HepG2 (cell line): ENCODE measurements around the gene ECT2. TPM values are rescaled to one million over a fixed set of nuclear protein-coding genes. Genes with fewer than 3 reads are reported as not detected.

Experiments used
- ATAC-seq: fragments of 200-7000 bp; cut with Tn5 transposase; 3 replicates; pipeline ENCODE4 v1.9.1; 2020; ENCODE audit warnings: mild to moderate bottlenecking, moderate library complexity
- BruUV-seq: library from RNA; stranded (reverse); fragments of 400-500 nt; replicated peaks from 2 replicates; lab custom pipeline; 2021; lab: Mats Ljungman, UMichigan
- CTCF ChIA-PET: fragments of 300-600 bp; formaldehyde crosslinking; extraction: SDS; loops from one replicate; lab custom pipeline; 2021; ENCODE audit warnings: low total read pairs, inconsistent platforms, low intra/inter-chr PET ratio; lab: Yijun Ruan, JAX
- POLR2A ChIA-PET: fragments of 350-600 bp; sonication (Branson Sonifier 250); formaldehyde crosslinking; loops from one replicate; lab custom pipeline; 2020; ENCODE audit warnings: antibody characterized with exemption, inconsistent platforms; lab: Yijun Ruan, JAX
- DNase-seq: peaks from one replicate; pipeline ENCODE4 v3.0.0-alpha.2; 2015; ENCODE audit warnings: low spot score
- FAIRE-seq: peaks from 3 replicates; lab custom pipeline; 2011; peaks lifted over from hg19 to GRCh38; lab: Jason Lieb, UNC
- H2AFZ ChIP-seq: one replicate; pipeline ENCODE4 v1.6.1; 2011; ENCODE audit warnings: low read length, inconsistent platforms
- H3K27ac ChIP-seq: fragments of 300-600 bp; 3 replicates; pipeline ENCODE4 v1.8.0; 2011; ENCODE audit warnings: mixed run types, mild to moderate bottlenecking, mixed read lengths, low read length, inconsistent platforms; ENCODE audit not compliant: insufficient read depth; ENCODE audit errors: extremely low read length
- H3K27me3 ChIP-seq, 2 experiments: fragments of 200-600 bp in 1 of 2; 2 replicates in 1 of 2; 3 replicates in 1 of 2; pipeline versions ENCODE4 v1.6.0 to v1.8.0; 2011; ENCODE audit warnings: low read length in 2 of 2, mild to moderate bottlenecking in 2 of 2, moderate library complexity in 2 of 2, inconsistent platforms in 1 of 2; ENCODE audit not compliant: insufficient read depth in 2 of 2, control insufficient read depth in 1 of 2
- H3K36me3 ChIP-seq, 2 experiments: fragments of 200-600 bp in 1 of 2; replicated peaks in 1 of 2; 2 replicates in 1 of 2; 3 replicates in 1 of 2; pipeline versions ENCODE4 v1.5.1 to v1.8.0; 2011; ENCODE audit warnings: low read length in 2 of 2, inconsistent platforms in 1 of 2; ENCODE audit not compliant: insufficient read depth in 2 of 2, control insufficient read depth in 1 of 2
- H3K4me1 ChIP-seq: 2 replicates; pipeline ENCODE4 v1.5.1; 2012; ENCODE audit warnings: low read length, inconsistent platforms; ENCODE audit not compliant: insufficient read depth
- H3K4me2 ChIP-seq: 2 replicates; pipeline ENCODE4 v1.6.0; 2011; ENCODE audit warnings: low read depth, low read length, inconsistent platforms
- H3K4me3 ChIP-seq, 3 experiments: fragments of 200-600 bp in 1 of 3; sonication (generic), shearing (Covaris generic) in 1 of 3; replicated peaks in 1 of 3; 2 replicates each; pipeline ENCODE4 v1.5.1; 2011 to 2016; ENCODE audit warnings: low read length in 3 of 3, inconsistent platforms in 2 of 3, low read depth in 2 of 3, mild to moderate bottlenecking in 2 of 3, control low read depth in 1 of 3, mixed read lengths in 1 of 3; ENCODE audit not compliant: insufficient read depth in 1 of 3
- H3K79me2 ChIP-seq: one replicate; pipeline ENCODE4 v1.6.1; 2011; ENCODE audit warnings: low read length, inconsistent platforms; ENCODE audit not compliant: insufficient read depth
- H3K9ac ChIP-seq: 2 replicates; pipeline ENCODE4 v1.6.0; 2011; ENCODE audit warnings: mild to moderate bottlenecking, low read depth, low read length, inconsistent platforms; ENCODE audit not compliant: insufficient read depth
- H3K9me3 ChIP-seq: 2 replicates; pipeline ENCODE4 v1.5.1; 2012; ENCODE audit warnings: mild to moderate bottlenecking, low read length
- H4K20me1 ChIP-seq: 2 replicates; pipeline ENCODE4 v1.6.0; 2011; ENCODE audit warnings: inconsistent platforms, mild to moderate bottlenecking, low read length, moderate library complexity; ENCODE audit not compliant: insufficient read depth
- CBFB ChIP-seq: sonication (generic); formaldehyde crosslinking; IDR thresholded peaks from 2 replicates; pipeline ENCODE4 v1.4.0; 2020; ENCODE audit warnings: missing genetic modification reagents
- CENPX ChIP-seq: sonication (generic); formaldehyde crosslinking; IDR thresholded peaks from 2 replicates; pipeline ENCODE4 v1.9.0; 2021; ENCODE audit warnings: mild to moderate bottlenecking, missing genetic modification reagents, moderate library complexity
- DPF2 ChIP-seq: sonication (generic); formaldehyde crosslinking; IDR thresholded peaks from 2 replicates; pipeline ENCODE4 v1.4.0; 2020; ENCODE audit warnings: mild to moderate bottlenecking, low read depth, missing genetic modification reagents, borderline replicate concordance
- FOXA3 ChIP-seq: IDR thresholded peaks from 2 replicates; pipeline ENCODE4 v1.6.1; 2016; ENCODE audit warnings: missing genetic modification reagents, missing compliant biosample characterization
- GTF2F1 ChIP-seq: fragments of 150-350 bp; IDR thresholded peaks from 2 replicates; pipeline ENCODE4 v1.6.1; 2014; ENCODE audit warnings: low read length
- IKZF4 ChIP-seq: sonication (generic); formaldehyde crosslinking; IDR thresholded peaks from 2 replicates; pipeline ENCODE4 v1.5.1; 2020; ENCODE audit warnings: borderline replicate concordance, mild to moderate bottlenecking, low read depth, missing genetic modification reagents; ENCODE audit errors: not compliant biosample characterization
- PPARG ChIP-seq: conservative IDR thresholded peaks from 2 replicates; pipeline ENCODE4 v1.6.1; 2016; ENCODE audit warnings: missing biosample characterization, missing genetic modification reagents
- TBX2 ChIP-seq: sonication (generic); formaldehyde crosslinking; IDR thresholded peaks from 2 replicates; pipeline ENCODE4 v1.5.0; 2020; ENCODE audit warnings: missing genetic modification reagents, mild to moderate bottlenecking, borderline replicate concordance
- ZNF207 ChIP-seq: fragments of 450-650 bp; IDR thresholded peaks from 2 replicates; pipeline ENCODE4 v1.6.1; 2016; ENCODE audit warnings: antibody characterized with exemption, borderline replicate concordance
- ZNF530 ChIP-seq: sonication (generic); formaldehyde crosslinking; IDR thresholded peaks from 2 replicates; pipeline ENCODE4 v1.5.0; 2020; ENCODE audit warnings: low read depth, mild to moderate bottlenecking, missing genetic modification reagents
- ZNF572 ChIP-seq: sonication (generic); formaldehyde crosslinking; IDR thresholded peaks from 2 replicates; pipeline ENCODE4 v1.5.1; 2020; ENCODE audit warnings: mild to moderate bottlenecking, missing genetic modification reagents
- ZNF597 ChIP-seq: sonication (generic); formaldehyde crosslinking; IDR thresholded peaks from 2 replicates; pipeline ENCODE4 v1.5.0; 2020; ENCODE audit warnings: missing genetic modification reagents
- ZNF639 ChIP-seq: conservative IDR thresholded peaks from 2 replicates; pipeline ENCODE4 v1.6.1; 2018; ENCODE audit warnings: missing genetic modification reagents
- ZNF7 ChIP-seq: IDR thresholded peaks from 2 replicates; pipeline ENCODE4 v1.6.1; 2016; ENCODE audit warnings: missing biosample characterization, missing genetic modification reagents
- ZNF724P ChIP-seq: sonication (generic); formaldehyde crosslinking; IDR thresholded peaks from 2 replicates; pipeline ENCODE4 v1.8.0; 2022; ENCODE audit warnings: missing genetic modification reagents, borderline replicate concordance
- ZSCAN30 ChIP-seq: sonication (generic); formaldehyde crosslinking; IDR thresholded peaks from 2 replicates; pipeline ENCODE4 v1.5.0; 2020; ENCODE audit warnings: mild to moderate bottlenecking, missing genetic modification reagents
- WGBS: methylation state at CpG from one replicate; pipeline ENCODE4 v1.1.6; 2017; ENCODE audit warnings: low lambda C conversion rate; 5-methylcytosine and 5-hydroxymethylcytosine counted together
- in situ Hi-C: cut with HindIII; loops from 2 replicates; pipeline ENCODE4 v1.10.0; 2017; ENCODE audit warnings: low pct_unique_long_range_greater_than_20kb; ENCODE audit not compliant: extremely low pct_ligation_motif_present
- intact Hi-C: fragments of 100-400 bp; cut with micrococcal nuclease; formaldehyde crosslinking; loops from one replicate; pipeline ENCODE4 v1.10.0; 2022; ENCODE audit not compliant: unreplicated experiment
- polyA plus RNA-seq, 8 experiments: library from polyadenylated mRNA; depleted of rRNA in 3 of 8; stranded (reverse) in 7 of 8; unstranded in 1 of 8; fragments of >200 nt; fragmentation: Illumina TruSeq in 4 of 8; extraction: Trizol in 4 of 8; gene quantifications; 2 replicates each; pipeline versions ENCODE4 v1.2.1 to v1.2.3, GENCODE V29; 2011 to 2016; ENCODE audit warnings: low read depth in 4 of 8, missing spikeins in 1 of 8, mixed read lengths in 1 of 8; ENCODE audit not compliant: insufficient read depth in 1 of 8
- total RNA-seq, 5 experiments: library from RNA; depleted of rRNA; stranded (reverse); fragments of >200 nt; fragmentation: Illumina TruSeq; extraction: Trizol; gene quantifications; 2 replicates each; pipeline ENCODE4 v1.2.3, GENCODE V29; 2016; ENCODE audit warnings: low read depth in 1 of 5

The ECT2 gene
- total and polyA plus RNA-seq, 2 of the 13 experiments (the other 11 are each of a cell fraction or from before 2014, with no cell fraction given) = 21.6 to 52.0 TPM

- in situ Hi-C loops = no loop called here
- H3K9ac ChIP-seq = no peak overlapping the region
- FAIRE-seq (no peak), DNase-seq (no peak), ATAC-seq (no peak)
- no peaks in the 10 kb centered on the region for H4K20me1 ChIP-seq
- H3K9me3 ChIP-seq = no peaks in the 10 kb centered on the region
- H2AFZ ChIP-seq = no peak overlapping the region
- H3K27me3 ChIP-seq = no peaks in the 10 kb centered on the region
- H3K4me2 ChIP-seq = peak overlapping the region; percentile 10; the same call in 1 of the 2 replicates
- ChIA-PET POLR2A (interaction anchor here (2.8 kb wide), 1 partner anchor 11 kb away, joined by 11 read pairs; no protein-coding TSS in a partner anchor), CTCF (no interaction called here)
- peaks cover 74% of the 10 kb centered on the region for H3K4me1 ChIP-seq
- BruUV-seq = no TSS peak
- H3K4me3 ChIP-seq = no peak overlapping the region
- TF ChIP-seq ZNF597 (CRISPR knock-in tag) (no peak), ZNF207 (no peak), ZNF724P (CRISPR knock-in tag) (no peak), CENPX (CRISPR knock-in tag) (no peak), FOXA3 (CRISPR knock-in tag) (no peak), CBFB (CRISPR knock-in tag) (no peak), ZNF530 (CRISPR knock-in tag) (no peak), ZNF639 (CRISPR knock-in tag) (no peak), ZNF572 (no peak), PPARG (CRISPR knock-in tag) (no peak), ZSCAN30 (CRISPR knock-in tag) (no peak), DPF2 (CRISPR knock-in tag) (no peak), GTF2F1 (no peak), ZNF7 (CRISPR knock-in tag) (no peak), IKZF4 (CRISPR knock-in tag) (no peak), TBX2 (CRISPR knock-in tag) (no peak)
- no peaks in the 10 kb centered on the region for H3K36me3 ChIP-seq
- 100% methylated on average over 1 of the region's 1 CpG for WGBS
- H3K79me2 ChIP-seq = peaks cover 61% of the 10 kb centered on the region
- intact Hi-C loops = no loop called here
- no peak overlapping the region for H3K27ac ChIP-seq
Measured at GRCh38 chr3:172707967-172708366, 42.6 kb upstream of the ECT2 start.
